Suprapubic skin (tissue), 3 donors: Measurements from ENCODE around the gene SLC25A39.

Experiments used
- POLR2A ChIP-seq, 2 donors: fragments of 450-650 bp; IDR thresholded peaks; one replicate each; pipeline ENCODE4 v1.6.1; 2017; ENCODE audit warnings: antibody characterized with exemption in 2 of 2, mild to moderate bottlenecking in 2 of 2, moderate library complexity in 2 of 2
- TF ChIP-seq, protein P1 (sequence below), 2 donors: fragments of 200-600 bp in 1 of 2; fragments of 450-650 bp in 1 of 2; sonication (generic) in 1 of 2; IDR thresholded peaks; one replicate each; pipeline ENCODE4 v1.5.1; 2016 to 2019; ENCODE audit warnings: antibody characterized with exemption in 2 of 2, mild to moderate bottlenecking in 1 of 2, moderate library complexity in 1 of 2

DNA sequence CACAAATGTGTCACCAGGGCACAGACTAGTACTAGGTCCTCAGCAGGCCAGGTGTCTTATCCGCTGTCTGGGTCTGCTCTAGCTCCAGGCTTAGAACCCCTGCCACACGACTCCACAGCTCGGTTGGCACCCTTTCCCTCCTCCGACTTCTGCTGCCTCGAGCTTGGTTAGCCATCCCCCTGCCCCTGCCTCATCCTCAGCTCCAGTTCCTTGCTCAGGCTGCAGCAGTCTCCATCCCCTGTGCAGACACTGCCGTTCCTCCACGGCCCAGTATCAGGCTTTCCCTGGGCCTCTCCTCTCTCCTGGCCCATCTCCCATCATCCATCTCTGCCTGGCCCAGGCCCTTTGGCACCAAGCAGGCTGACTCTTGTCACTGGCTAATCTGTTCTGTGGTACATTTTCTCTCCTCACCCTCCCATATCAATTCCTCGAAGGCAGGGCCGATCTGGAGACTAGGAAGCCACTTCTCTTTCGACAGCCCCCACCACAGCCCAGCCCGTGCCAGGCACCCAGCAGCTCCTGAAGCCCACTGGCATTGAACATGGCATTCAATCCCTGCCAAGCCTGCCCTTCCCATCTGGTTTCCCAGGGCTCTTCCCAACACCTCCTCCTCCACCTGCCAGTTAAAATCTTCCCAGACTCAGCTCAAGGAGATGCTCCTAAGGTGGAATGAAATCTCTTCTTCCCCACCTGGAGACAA, 19.0 kb upstream of the SLC25A39 start:
- TF ChIP-seq, protein P1, sequence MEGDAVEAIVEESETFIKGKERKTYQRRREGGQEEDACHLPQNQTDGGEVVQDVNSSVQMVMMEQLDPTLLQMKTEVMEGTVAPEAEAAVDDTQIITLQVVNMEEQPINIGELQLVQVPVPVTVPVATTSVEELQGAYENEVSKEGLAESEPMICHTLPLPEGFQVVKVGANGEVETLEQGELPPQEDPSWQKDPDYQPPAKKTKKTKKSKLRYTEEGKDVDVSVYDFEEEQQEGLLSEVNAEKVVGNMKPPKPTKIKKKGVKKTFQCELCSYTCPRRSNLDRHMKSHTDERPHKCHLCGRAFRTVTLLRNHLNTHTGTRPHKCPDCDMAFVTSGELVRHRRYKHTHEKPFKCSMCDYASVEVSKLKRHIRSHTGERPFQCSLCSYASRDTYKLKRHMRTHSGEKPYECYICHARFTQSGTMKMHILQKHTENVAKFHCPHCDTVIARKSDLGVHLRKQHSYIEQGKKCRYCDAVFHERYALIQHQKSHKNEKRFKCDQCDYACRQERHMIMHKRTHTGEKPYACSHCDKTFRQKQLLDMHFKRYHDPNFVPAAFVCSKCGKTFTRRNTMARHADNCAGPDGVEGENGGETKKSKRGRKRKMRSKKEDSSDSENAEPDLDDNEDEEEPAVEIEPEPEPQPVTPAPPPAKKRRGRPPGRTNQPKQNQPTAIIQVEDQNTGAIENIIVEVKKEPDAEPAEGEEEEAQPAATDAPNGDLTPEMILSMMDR (IDR thresholded peaks at IDR 0.05), result no peak
- TF ChIP-seq POLR2A (IDR thresholded peaks at IDR 0.05), result no peak
